ENCODE results near the gene EML6. TPM values are rescaled to one million over a fixed set of nuclear protein-coding genes. Genes with fewer than 3 reads are reported as not detected.

Gene EML6
- total RNA-seq, 2 donors from 2014 or later: 0.46 to 10.7 TPM

GRCh38 chr2:54712516-54712915, 10.9 kb upstream of the EML6 start:
- Histone ChIP-seq H3K9me3 (no peaks in the 10 kb centered on the region), H3K27ac (no peak overlapping the region), H3K36me3 (no peaks in the 10 kb centered on the region), H3K4me1 (replicated peaks) (no peaks in the 10 kb centered on the region), H3K27me3 (replicated peaks; ENCODE audit: insufficient read depth) (no peaks in the 10 kb centered on the region), H3K4me3 (no peak overlapping the region)
- intact Hi-C loops (cut with DNase I): loop anchor here (5.0 kb wide), 1 partner anchor 605 kb away; no protein-coding TSS in a partner anchor
- 99% methylated on average over 6 of the region's 6 CpGs for WGBS
- TF ChIP-seq CTCF (IDR thresholded peaks at IDR 0.05) (no peak), POLR2A (IDR thresholded peaks at IDR 0.05) (no peak), POLR2AphosphoS5 (IDR thresholded peaks at IDR 0.05) (no peak)
- DNase-seq (ENCODE audit: low spot score): no peak

DNA sequence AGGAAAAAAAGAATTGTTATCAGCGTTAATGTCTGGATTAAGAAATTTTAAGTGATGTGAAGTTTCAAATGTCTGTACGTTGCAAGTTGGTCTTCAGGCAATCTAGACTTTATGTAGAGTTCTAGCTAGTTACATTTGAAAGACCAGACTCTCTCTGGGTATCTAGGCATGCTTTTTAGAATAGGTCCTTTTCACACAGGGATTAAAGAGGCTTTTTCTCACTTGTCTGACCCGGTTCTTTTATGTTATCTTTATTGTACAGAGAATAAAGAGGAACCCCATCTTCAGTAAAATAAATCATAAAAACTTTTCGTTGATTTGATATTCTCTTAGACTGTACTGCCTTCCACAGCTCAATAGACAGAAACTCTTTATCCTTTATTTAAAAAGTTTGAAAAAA, 8.5 kb upstream of the EML6 start:
- Histone ChIP-seq H3K27me3 (replicated peaks; ENCODE audit: insufficient read depth) (no peaks in the 10 kb centered on the region), H3K4me1 (replicated peaks) (no peaks in the 10 kb centered on the region), H3K4me3 (no peak overlapping the region), H3K27ac (no peak overlapping the region), H3K9me3 (no peaks in the 10 kb centered on the region), H3K36me3 (no peaks in the 10 kb centered on the region)
- intact Hi-C loops (cut with DNase I): loop anchor here (5.0 kb wide), 1 partner anchor 608 kb away; no protein-coding TSS in a partner anchor
- no peak for DNase-seq (ENCODE audit: low spot score)
- WGBS: 48% methylated on average over 4 of the region's 4 CpGs
- TF ChIP-seq POLR2AphosphoS5 (IDR thresholded peaks at IDR 0.05) (no peak), CTCF (IDR thresholded peaks at IDR 0.05) (no peak), POLR2A (IDR thresholded peaks at IDR 0.05) (no peak)

GRCh38 chr2:54716375-54716774, 7.1 kb upstream of the EML6 start:
- H3K4me1 ChIP-seq (replicated peaks): no peaks in the 10 kb centered on the region
- no peak for DNase-seq (ENCODE audit: low spot score)
- intact Hi-C loops (cut with DNase I): no loop called here
- no peak overlapping the region for H3K4me3 ChIP-seq
- no peaks in the 10 kb centered on the region for H3K9me3 ChIP-seq
- no peak overlapping the region for H3K27ac ChIP-seq
- H3K36me3 ChIP-seq: no peaks in the 10 kb centered on the region
- TF ChIP-seq CTCF (IDR thresholded peaks at IDR 0.05): no peak
- TF ChIP-seq POLR2A (IDR thresholded peaks at IDR 0.05): no peak
- no peak for TF ChIP-seq POLR2AphosphoS5 (IDR thresholded peaks at IDR 0.05)
- no peaks in the 10 kb centered on the region for H3K27me3 ChIP-seq (replicated peaks; ENCODE audit: insufficient read depth)

GRCh38 chr2:54720563-54720962, 2.9 kb upstream of the EML6 start:
- no peaks in the 10 kb centered on the region for H3K27me3 ChIP-seq (replicated peaks; ENCODE audit: insufficient read depth)
- 69% methylated on average over 2 of the region's 2 CpGs for WGBS
- H3K4me1 ChIP-seq (replicated peaks): no peaks in the 10 kb centered on the region
- no peak for TF ChIP-seq CTCF (IDR thresholded peaks at IDR 0.05)
- TF ChIP-seq POLR2A (IDR thresholded peaks at IDR 0.05): no peak
- no peak for TF ChIP-seq POLR2AphosphoS5 (IDR thresholded peaks at IDR 0.05)
- intact Hi-C loops (cut with DNase I): loop anchor here (10.0 kb wide), 2 partner anchors 114 to 454 kb away; no protein-coding TSS in a partner anchor
- no peaks in the 10 kb centered on the region for H3K36me3 ChIP-seq
- H3K9me3 ChIP-seq: no peaks in the 10 kb centered on the region
- no peak overlapping the region for H3K4me3 ChIP-seq
- no peak overlapping the region for H3K27ac ChIP-seq
- no peak for DNase-seq (ENCODE audit: low spot score)

DNA sequence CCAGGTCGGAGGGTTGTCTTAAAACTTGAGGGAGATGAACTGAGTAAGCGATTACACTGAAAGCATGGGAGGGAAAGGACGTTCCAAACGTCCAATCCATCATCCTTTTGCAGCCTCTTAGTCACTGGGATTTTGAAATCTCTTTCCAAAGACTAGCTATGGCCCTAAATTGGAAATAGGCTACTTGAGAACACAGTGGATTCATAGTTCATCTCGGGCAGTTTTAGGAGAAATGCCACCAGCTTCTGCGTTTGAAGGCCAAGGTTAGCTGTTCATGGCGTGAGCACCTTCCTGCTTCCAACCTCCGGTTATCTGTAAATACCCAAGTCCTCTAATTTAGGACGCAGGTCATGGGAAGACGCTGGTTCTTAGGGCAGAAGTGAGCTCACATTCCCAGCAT, 821 bp upstream of the EML6 start:
- no peak for TF ChIP-seq POLR2A (IDR thresholded peaks at IDR 0.05)
- no peak for TF ChIP-seq CTCF (IDR thresholded peaks at IDR 0.05)
- no peak for TF ChIP-seq POLR2AphosphoS5 (IDR thresholded peaks at IDR 0.05)
- H3K4me3 ChIP-seq: peak overlapping the region; percentile 49 to 53
- 15% methylated on average over 10 of the region's 10 CpGs for WGBS
- no peaks in the 10 kb centered on the region for H3K36me3 ChIP-seq
- no peak for DNase-seq (ENCODE audit: low spot score)
- no peaks in the 10 kb centered on the region for H3K9me3 ChIP-seq
- intact Hi-C loops (cut with DNase I): loop anchor here (10.0 kb wide), 2 partner anchors 112 to 452 kb away; no protein-coding TSS in a partner anchor
- H3K27ac ChIP-seq: peak overlapping the region in 1 of 2 donors; percentile 60
- H3K4me1 ChIP-seq (replicated peaks): no peaks in the 10 kb centered on the region
- H3K27me3 ChIP-seq (replicated peaks; ENCODE audit: insufficient read depth): no peaks in the 10 kb centered on the region
